Natural killer cell (primary cell): ENCODE results near the gene RPS6KA5. TPM values are rescaled to one million over a fixed set of nuclear protein-coding genes. Genes with fewer than 3 reads are reported as not detected.

Experiments used
- ATAC-seq, 3 donors: fragments of 150-1000 bp in 2 of 3; fragments of 200-7000 bp in 1 of 3; cut with Tn5 transposase; 1 replicate in 1 of 3; 2 replicates in 2 of 3; pipeline ENCODE4 v1.10.0; 2021; ENCODE audit warnings: mild to moderate bottlenecking in 2 of 3, moderate library complexity in 2 of 3
- DNase-seq, 2 donors: peaks; one replicate each; pipeline versions ENCODE4 v3.0.0 to v3.0.0-alpha.2; 2013 to 2021; ENCODE audit warnings: mixed read lengths in 1 of 2
- H3K27ac ChIP-seq: one replicate; pipeline ENCODE4 v1.5.1; 2013; ENCODE audit warnings: mild to moderate bottlenecking, low read length
- H3K27me3 ChIP-seq: one replicate; pipeline ENCODE4 v1.6.1; 2013; ENCODE audit warnings: low read length; ENCODE audit not compliant: control insufficient read depth, insufficient read depth
- H3K36me3 ChIP-seq: one replicate; pipeline ENCODE4 v1.6.1; 2013; ENCODE audit warnings: low read length; ENCODE audit not compliant: control insufficient read depth, insufficient read depth
- H3K4me1 ChIP-seq: one replicate; pipeline ENCODE4 v1.6.1; 2013; ENCODE audit warnings: low read length; ENCODE audit not compliant: control insufficient read depth, insufficient read depth
- H3K4me3 ChIP-seq: one replicate; pipeline ENCODE4 v1.5.1; 2013; ENCODE audit warnings: low read length
- H3K9me3 ChIP-seq: one replicate; pipeline ENCODE4 v1.6.1; 2013; ENCODE audit warnings: low read length; ENCODE audit not compliant: control insufficient read depth, insufficient read depth
- H3K27ac Mint-ChIP-seq, 2 donors: one replicate each; pipeline ENCODE4 v1.8.0; 2022; ENCODE audit warnings: mild to moderate bottlenecking in 2 of 2, mixed read lengths in 2 of 2, moderate library complexity in 1 of 2
- H3K27me3 Mint-ChIP-seq, 2 donors: one replicate each; pipeline ENCODE4 v1.8.0; 2022; ENCODE audit warnings: low read depth in 2 of 2, mixed read lengths in 2 of 2
- H3K36me3 Mint-ChIP-seq: one replicate; pipeline ENCODE4 v1.8.0; 2022; ENCODE audit warnings: mixed read lengths
- H3K4me1 Mint-ChIP-seq, 2 donors: one replicate each; pipeline ENCODE4 v1.8.0; 2022; ENCODE audit warnings: mixed read lengths in 2 of 2
- H3K4me3 Mint-ChIP-seq: one replicate; pipeline ENCODE4 v1.8.0; 2022; ENCODE audit warnings: mild to moderate bottlenecking, moderate library complexity, mixed read lengths
- H3K9me3 Mint-ChIP-seq, 2 donors: one replicate each; pipeline ENCODE4 v1.8.0; 2022; ENCODE audit warnings: mixed read lengths in 2 of 2
- WGBS: methylation state at CpG from one replicate; pipeline ENCODE4 v1.1.7; 2013; ENCODE audit warnings: missing lambda C conversion rate; ENCODE audit not compliant: insufficient coverage; 5-methylcytosine and 5-hydroxymethylcytosine counted together
- intact Hi-C: fragments of 100-400 bp; cut with micrococcal nuclease; formaldehyde crosslinking; loops from one replicate; pipeline ENCODE4 v1.14.2; 2022
- total RNA-seq, 4 donors: library from RNA; stranded (reverse); fragments of 120-200 nt in 1 of 4; gene quantifications; one replicate each; pipeline versions ENCODE4 v1.2.3 to v1.2.4, GENCODE V29; 2013 to 2022
- TF ChIP-seq, protein P1 (sequence below): fragments of 200-600 bp; IDR thresholded peaks from one replicate; pipeline ENCODE4 v1.8.0; 2022; ENCODE audit warnings: antibody characterized with exemption

Gene RPS6KA5
- total RNA-seq, 3 donors from 2014 or later (not counting 1 experiment from before 2014, with no cell fraction given) = 24.1 to 28.5 (median 27.9) TPM

GRCh38 chr14:91046488-91047072 is 13.9 kb downstream of the RPS6KA5 start:
- no peak overlapping the region for H3K27ac Mint-ChIP-seq
- intact Hi-C loops = no loop called here

DNA sequence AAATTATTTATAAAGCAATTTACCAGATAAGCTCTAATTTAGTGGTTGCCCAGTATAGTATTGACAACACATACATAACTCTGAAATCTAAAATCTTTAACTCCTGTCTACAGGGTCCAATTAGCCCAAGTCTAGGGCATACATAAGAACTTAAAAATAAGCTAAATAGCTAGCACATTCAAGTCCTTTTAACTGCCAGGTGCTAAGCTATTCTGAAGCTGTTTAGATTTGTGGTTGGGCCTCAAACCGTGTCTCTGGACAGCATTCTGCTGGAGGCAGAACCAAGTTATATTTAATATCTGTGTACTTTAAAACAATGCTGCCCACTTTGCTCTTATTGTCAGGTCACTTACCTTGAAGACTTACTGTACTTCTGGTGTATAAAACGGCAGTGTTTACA is 19.0 kb downstream of the RPS6KA5 start:
- H3K4me1 Mint-ChIP-seq = peaks cover 31 to 44% of the 10 kb centered on the region in 2 donors

More at GRCh38 chr14:91046488-91047072, 13.9 kb downstream of the RPS6KA5 start:
- ATAC-seq = no peak
- peaks cover 34 to 45% of the 10 kb centered on the region in 2 donors for H3K4me1 Mint-ChIP-seq
- no peak overlapping the region for H3K4me3 Mint-ChIP-seq
- whole genome bisulfite sequencing = 70% methylated on average over 6 of the region's 7 CpGs
- no peaks in the 10 kb centered on the region for H3K27me3 ChIP-seq
- H3K36me3 Mint-ChIP-seq = no peaks in the 10 kb centered on the region
- H3K36me3 ChIP-seq = no peaks in the 10 kb centered on the region
- TF ChIP-seq, protein P1, sequence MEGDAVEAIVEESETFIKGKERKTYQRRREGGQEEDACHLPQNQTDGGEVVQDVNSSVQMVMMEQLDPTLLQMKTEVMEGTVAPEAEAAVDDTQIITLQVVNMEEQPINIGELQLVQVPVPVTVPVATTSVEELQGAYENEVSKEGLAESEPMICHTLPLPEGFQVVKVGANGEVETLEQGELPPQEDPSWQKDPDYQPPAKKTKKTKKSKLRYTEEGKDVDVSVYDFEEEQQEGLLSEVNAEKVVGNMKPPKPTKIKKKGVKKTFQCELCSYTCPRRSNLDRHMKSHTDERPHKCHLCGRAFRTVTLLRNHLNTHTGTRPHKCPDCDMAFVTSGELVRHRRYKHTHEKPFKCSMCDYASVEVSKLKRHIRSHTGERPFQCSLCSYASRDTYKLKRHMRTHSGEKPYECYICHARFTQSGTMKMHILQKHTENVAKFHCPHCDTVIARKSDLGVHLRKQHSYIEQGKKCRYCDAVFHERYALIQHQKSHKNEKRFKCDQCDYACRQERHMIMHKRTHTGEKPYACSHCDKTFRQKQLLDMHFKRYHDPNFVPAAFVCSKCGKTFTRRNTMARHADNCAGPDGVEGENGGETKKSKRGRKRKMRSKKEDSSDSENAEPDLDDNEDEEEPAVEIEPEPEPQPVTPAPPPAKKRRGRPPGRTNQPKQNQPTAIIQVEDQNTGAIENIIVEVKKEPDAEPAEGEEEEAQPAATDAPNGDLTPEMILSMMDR = no peak
- H3K27ac ChIP-seq = peak overlapping the region; percentile 34
- H3K27me3 Mint-ChIP-seq = peaks cover 8 to 14% of the 10 kb centered on the region in 2 donors
- H3K4me1 ChIP-seq = peaks cover 24% of the 10 kb centered on the region
- no peaks in the 10 kb centered on the region for H3K9me3 Mint-ChIP-seq
- no peak for DNase-seq
- H3K9me3 ChIP-seq = no peaks in the 10 kb centered on the region
- no peak overlapping the region for H3K4me3 ChIP-seq

DNA sequence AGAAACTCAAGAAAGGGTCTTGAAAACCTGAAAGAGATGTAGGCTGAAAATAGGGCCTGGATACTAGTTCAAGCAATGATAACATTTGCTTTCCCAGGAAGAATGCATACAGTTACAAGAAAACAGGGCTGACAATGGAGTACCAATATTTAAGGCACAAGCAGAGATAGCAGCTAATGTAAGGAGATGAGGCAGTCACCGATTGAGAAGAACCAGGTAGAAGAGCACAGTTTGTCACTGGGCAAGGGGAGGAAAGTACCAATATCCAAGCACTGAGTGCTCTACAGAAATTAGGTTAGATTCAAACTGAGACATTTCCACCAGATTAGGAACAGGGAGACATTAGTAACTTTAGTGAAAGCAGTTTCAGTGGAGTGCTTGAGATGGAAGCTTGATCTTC is 19.9 kb downstream of the RPS6KA5 start:
- H3K27ac Mint-ChIP-seq = no peak overlapping the region
- Histone ChIP-seq H3K27ac (no peak overlapping the region), H3K4me3 (no peak overlapping the region), H3K27me3 (no peaks in the 10 kb centered on the region), H3K4me1 (peaks cover 5% of the 10 kb centered on the region), H3K9me3 (no peaks in the 10 kb centered on the region), H3K36me3 (no peaks in the 10 kb centered on the region)
- H3K9me3 Mint-ChIP-seq = no peaks in the 10 kb centered on the region
- peaks cover 32 to 44% of the 10 kb centered on the region in 2 donors for H3K4me1 Mint-ChIP-seq
- ATAC-seq (no peak), DNase-seq (no peak)
- WGBS = 100% methylated on average over 1 of the region's 1 CpG
- intact Hi-C loops = no loop called here
- peaks cover 1 to 9% of the 10 kb centered on the region in 2 donors for H3K27me3 Mint-ChIP-seq
- H3K36me3 Mint-ChIP-seq = no peaks in the 10 kb centered on the region
- TF ChIP-seq, protein P1 = no peak
- no peak overlapping the region for H3K4me3 Mint-ChIP-seq

More for the DNA sequence above, 19.0 kb downstream of the RPS6KA5 start:
- intact Hi-C loops = no loop called here
- Histone ChIP-seq H3K4me3 (no peak overlapping the region), H3K27ac (no peak overlapping the region), H3K9me3 (no peaks in the 10 kb centered on the region), H3K27me3 (no peaks in the 10 kb centered on the region), H3K36me3 (no peaks in the 10 kb centered on the region), H3K4me1 (peaks cover 10% of the 10 kb centered on the region)
- Mint-ChIP-seq H3K4me3 (no peak overlapping the region), H3K9me3 (no peaks in the 10 kb centered on the region), H3K27me3 (peaks cover 8 to 14% of the 10 kb centered on the region in 2 donors), H3K36me3 (no peaks in the 10 kb centered on the region), H3K27ac (no peak overlapping the region)
- DNase-seq (no peak), ATAC-seq (no peak)
- TF ChIP-seq, protein P1 = no peak
- 100% methylated on average over 1 of the region's 2 CpGs for WGBS

GRCh38 chr14:91038439-91038838 is 22.0 kb downstream of the RPS6KA5 start:
- Mint-ChIP-seq H3K4me1 (peaks cover 31 to 52% of the 10 kb centered on the region in 2 donors), H3K36me3 (no peaks in the 10 kb centered on the region), H3K4me3 (no peak overlapping the region), H3K9me3 (no peaks in the 10 kb centered on the region), H3K27me3 (peaks cover 0 to 8% of the 10 kb centered on the region in 2 donors), H3K27ac (no peak overlapping the region)
- Histone ChIP-seq H3K27ac (no peak overlapping the region), H3K9me3 (no peaks in the 10 kb centered on the region), H3K27me3 (no peaks in the 10 kb centered on the region), H3K4me1 (no peaks in the 10 kb centered on the region), H3K4me3 (no peak overlapping the region), H3K36me3 (no peaks in the 10 kb centered on the region)
- WGBS = 100% methylated on average over 1 of the region's 1 CpG
- intact Hi-C loops = no loop called here
- peak in 1 of 3 donors; percentile 39 for ATAC-seq
- no peak for DNase-seq
- TF ChIP-seq, protein P1 = no peak
